ENCODE results near the gene FARSB.

- TF ChIP-seq CTCF (IDR thresholded peaks at IDR 0.05) (no peak), POLR2A (IDR thresholded peaks at IDR 0.05) (no peak)
Observed at GRCh38 chr2:222672068-222672401, 16.1 kb upstream of the FARSB start.
